Glomerular endothelial cell (primary cell): ENCODE results near the gene PSMA5. TPM values are rescaled to one million over a fixed set of nuclear protein-coding genes. Genes with fewer than 3 reads are reported as not detected.
"Not testable (repeated sequence)": the region's sequence is repeated elsewhere in the genome, so short reads cannot be mapped to it uniquely, and the experiment has no call there.

Source experiments
- DNase-seq: peaks from one replicate; pipeline ENCODE4 v3.0.0-alpha.2; 2011; ENCODE audit warnings: low read depth, low spot score; ENCODE audit errors: extremely low read depth
- total RNA-seq: library from RNA; depleted of rRNA; stranded (reverse); fragments of >200 nt; gene quantifications from 2 replicates; pipeline ENCODE4 v1.2.3, GENCODE V29; 2015

PSMA5 gene
- 58.8 TPM in 2 replicates for total RNA-seq

DNA sequence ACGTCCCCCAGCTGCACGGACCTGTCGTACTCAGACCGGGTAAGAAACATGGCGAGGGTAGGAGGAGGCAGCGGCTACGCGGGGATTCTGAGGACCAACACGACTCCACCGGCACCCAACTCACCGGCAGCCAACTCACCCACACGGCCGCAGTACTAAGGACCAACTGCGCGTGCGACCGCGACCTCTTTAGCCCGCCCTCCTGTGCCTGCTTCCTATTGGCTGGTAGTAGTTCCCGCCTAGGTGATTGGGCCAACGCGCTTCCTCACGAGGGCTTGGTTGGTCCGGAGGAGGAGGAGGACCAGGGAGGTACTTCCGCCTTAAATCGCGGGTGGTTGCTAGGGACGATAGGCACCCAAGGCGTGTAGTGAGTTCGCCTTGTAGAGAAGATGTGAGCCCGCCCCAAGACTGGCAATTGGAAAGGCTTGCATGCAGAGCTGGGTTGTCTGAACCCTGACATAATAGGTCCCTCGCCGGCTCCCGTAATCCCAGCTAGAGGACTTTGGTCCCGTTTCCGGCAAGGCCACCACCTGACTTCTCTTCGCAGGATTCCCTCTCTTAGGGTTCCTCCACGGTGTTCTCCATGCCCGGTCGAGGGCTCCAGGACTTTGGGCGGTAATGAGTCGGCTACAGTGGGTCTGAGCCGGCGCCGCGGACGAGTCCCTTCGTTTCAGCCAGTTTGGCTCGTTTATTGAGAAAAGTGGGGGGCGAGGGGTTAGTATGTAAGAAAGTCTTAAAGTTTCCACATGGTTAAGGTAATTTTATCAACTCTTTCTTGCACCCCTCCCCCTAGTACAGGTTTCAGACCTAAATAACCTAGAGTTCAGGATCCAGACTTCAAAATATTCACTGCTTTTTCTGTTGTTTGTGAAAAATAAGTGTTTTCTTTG, at the start of gene PSMA5:
Gene PSMA5 (minus strand): TSS at position 168 of the 890 bp plus-strand sequence. CDS start 118 bp downstream, at position 50.
- peak; percentile 92 for DNase-seq

DNA sequence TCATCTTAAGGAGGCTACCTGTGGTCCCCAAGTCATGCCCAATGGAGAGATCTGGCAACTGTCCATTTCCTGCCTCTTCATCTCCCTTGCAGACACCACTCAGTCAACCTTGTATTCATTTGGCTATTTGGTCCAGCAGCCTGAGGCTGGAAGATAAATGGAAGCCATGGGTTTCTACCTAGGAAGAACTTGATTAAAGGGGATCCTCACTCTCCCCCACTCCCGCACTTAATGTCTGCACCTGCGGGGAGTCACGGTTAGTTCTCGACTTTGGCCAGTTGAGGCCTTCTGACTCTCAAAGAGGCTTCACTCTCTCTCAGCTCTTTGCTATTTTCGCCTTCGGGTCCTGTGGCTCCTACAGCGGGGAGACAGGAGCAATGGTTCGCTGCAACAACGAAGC, 49.0 kb upstream of the PSMA5 start:
- DNase-seq, result no peak

DNA sequence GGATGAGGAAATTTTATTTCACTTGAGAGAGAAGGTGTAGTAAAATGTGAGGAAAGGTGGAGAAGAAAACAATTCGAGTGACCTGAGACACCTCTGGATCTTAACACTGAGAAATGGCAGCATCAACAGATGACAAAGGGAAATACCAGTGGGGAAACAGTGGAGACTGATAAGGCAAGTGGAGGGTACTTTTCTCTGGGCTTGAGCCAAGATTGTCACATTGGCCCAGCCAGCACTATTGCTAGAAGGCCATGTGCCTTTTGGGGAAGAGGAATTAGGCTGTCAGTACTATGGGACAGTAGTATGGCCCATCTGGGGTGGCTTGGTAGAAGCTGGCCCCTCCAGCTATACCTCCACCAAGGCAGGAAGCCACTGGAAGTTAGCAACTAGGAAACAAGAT, 48.4 kb upstream of the PSMA5 start:
- no peak for DNase-seq

DNA sequence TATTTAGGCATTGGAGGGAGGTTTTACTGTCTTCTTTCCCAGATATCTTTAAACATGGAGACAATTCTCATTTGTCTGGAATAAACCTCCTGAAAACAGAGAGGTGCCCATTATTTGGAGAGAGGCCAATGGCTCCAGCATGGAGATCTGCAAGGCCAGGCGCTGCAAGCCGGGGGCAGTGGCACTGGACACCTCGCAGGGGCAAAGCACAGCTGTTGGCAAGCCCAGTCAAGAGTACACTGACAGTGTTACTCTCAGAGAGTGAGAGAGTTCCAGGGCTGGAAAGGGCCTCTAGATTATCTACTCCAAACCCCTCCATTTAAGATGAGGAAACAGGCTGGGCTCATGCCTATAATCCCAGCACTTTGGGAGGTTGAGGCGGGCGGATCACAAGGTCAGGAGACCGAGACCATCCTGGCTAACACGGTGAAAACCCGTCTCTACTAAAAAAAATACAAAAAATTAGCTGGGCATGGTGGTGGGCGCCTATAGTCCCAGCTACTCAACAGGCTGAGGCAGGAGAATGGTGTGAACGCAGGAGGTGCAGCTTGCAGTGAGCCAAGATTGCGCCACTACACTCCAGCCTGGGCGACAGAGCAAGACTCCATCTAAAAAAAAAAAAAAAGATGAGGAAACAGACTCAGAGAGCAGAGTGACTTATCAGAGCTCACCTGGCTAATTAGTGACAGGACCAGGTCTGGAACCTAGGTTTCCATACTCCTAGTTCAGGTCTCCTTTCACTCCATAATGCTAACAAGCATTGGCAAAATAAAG, 47.2 kb upstream of the PSMA5 start:
- DNase-seq, result not testable (repeated sequence)

GRCh38 chr1:109472779-109473178, 46.5 kb upstream of the PSMA5 start:
- no peak for DNase-seq

- DNase-seq, result no peak
Measured at GRCh38 chr1:109470245-109470644, 44.0 kb upstream of the PSMA5 start.

DNA sequence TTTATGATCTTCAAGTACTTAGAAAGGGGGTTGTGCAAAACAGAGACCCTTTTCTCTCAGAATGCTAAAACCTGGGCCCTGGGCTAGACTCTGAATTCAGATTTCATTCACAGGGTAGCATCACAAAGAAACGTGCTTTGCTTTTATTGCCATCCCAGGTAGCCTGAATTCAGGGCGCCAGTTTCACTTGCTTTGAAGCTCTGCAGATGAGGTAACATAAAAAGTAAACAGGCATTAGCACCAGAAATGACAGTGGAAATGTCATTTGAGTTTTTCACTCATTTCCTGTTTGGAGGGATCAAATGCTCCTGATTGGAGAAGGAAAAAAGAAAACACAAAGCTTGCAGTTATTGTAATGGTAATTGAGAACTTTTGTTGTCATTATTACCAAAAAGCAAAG, 42.7 kb upstream of the PSMA5 start:
- DNase-seq, result no peak

DNA sequence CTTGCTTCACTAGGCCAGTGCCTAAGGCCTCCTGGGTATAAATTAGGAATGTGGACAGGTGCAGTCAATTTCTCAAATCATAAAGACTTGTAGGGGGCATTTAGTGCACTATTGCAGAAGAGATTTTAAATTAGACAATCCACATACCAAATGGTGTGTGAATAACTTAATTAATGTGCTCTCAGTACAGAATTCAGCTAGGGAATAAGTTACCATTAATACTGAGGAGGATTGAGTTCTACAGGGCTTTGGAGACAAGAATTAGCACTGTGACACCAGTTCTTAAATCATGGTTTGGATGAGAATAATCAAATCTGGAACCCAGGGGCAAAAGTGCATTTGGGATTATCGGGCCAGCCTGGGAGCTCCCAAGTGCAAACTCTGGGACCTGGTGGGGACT, 41.8 kb upstream of the PSMA5 start:
- no peak for DNase-seq

DNA sequence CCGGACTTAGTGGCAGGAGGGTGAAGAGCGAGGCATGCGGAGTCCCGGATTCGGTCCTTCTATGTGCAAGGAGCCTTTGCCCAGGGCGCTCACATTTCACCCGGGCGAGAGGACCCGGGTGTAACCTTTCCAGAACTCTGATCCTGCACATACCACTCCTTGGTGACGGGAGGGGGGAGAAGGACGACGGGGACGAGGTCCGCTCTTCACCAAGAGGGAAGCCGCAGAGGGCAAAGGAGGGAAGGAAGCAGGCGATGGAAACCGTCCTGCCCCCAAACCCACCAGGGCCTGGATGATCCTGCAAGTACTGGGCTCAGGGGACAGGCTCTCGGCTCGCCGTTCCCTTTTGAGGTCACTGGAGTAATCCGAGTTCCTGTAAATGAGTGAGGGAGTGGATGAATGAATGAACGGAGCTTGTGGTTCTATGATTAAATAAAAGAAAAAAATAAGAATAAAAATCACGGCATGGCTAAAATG, 41.1 kb upstream of the PSMA5 start:
- no peak for DNase-seq

DNA sequence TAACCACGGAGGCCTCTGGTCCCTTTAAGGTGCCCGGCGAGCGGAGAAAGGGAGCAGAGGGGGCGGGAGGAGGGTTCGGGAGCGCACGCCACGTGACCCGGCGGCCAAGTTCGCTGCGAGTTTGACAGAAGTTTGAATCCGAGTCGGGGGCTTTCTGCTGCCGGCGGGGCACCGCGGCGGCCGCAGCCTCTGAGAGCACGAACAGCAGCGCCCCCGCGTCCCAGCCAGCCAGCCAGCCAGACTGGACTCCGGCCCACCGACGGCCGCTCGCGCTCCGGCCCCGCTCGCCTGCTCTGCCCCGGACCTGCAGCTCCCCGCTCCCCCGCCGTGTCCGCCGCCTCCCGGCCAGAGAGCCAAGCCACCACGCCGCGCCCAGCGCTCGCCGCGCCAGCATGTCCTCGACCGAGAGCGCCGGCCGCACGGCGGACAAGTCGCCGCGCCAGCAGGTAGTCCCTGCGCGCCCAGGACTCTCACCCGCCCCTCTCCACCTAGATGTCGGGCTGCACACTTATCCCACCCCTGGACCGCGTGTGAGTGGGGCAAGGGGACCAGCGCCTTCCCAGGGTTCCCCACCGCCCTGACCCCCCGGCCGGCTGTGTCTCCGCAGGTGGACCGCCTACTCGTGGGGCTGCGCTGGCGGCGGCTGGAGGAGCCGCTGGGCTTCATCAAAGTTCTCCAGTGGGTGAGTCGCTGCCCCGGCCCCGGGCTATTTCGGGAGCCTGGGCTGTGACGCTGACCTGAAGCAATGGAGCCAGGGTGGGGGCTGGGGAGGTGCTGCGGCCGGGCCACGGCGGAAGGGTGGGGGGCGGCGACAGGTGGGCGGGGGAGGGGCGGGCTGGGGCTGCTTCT, 40.4 kb upstream of the PSMA5 start, which contains the start of gene SYPL2:
Gene SYPL2 (plus strand): TSS at position 95 of the 849 bp plus-strand sequence. CDS start 298 bp downstream, at position 393.
- no peak for DNase-seq

DNA sequence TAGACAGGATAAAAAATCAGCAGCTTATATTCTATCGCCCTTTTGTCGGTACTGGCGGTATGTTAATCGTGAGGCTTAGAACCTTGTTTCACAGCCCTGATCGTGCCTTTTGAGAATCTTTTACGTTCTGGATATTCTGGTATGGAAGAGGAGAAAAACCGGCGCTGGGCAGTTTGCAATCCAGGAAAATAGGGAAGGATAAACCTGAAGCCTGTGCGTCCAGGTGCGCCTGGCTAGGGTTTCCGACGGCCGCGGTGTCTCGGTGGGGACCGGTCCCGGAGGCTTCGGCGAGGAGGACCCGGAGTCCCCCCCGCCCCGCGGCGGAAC, 39.8 kb upstream of the PSMA5 start:
- no peak for DNase-seq

DNA sequence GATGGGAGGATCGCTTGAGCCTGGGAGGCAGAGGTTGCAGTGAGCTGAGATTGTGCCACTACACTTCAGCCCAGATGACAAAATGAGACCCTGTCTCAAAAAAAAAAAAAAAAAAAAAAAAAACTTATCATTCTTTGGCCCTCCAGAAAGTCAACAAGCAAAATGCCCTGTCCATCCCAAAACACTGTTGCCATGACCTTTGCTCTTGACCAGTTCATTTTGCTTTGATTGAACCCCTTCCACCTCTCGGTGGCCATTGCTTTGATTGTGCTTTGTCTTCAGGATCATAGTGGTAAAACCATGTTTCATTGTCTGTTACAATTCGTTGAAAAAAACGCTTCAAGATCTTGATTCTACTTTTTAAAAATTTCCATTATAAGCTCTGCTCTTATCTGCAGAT, 31.6 kb upstream of the PSMA5 start:
- DNase-seq, result no peak

DNA sequence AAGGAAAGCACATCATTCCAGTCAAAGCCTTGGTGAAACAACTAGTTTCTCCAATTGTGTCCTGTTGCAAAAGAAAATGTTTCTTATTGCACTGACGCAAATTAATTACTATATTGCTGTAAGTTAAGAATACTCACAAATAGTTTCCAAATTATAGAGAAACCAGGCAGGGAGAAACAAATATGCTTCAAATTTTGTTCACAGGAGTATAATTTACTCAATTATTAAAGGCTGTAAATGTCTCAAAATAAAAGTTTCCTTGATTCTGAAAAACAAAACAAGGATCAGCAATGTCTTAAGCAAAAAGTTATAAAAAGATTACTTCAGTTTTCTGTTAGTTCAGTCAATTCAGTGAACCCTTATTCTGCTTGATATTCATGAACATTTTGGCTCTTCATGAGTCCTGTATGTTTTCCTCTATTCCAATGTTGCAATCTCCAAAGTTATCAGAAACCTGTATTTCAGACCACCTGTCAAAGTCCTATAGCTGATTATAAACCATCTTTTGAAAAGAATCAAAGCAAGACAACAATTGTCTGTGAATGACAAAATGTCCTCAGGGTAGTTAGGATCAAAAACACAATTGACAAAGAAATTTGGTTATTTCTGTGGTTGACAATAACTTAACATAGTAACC, 28.4 kb upstream of the PSMA5 start:
- no peak for DNase-seq

GRCh38 chr1:109447524-109447923, 21.3 kb upstream of the PSMA5 start:
- DNase-seq, result no peak

DNA sequence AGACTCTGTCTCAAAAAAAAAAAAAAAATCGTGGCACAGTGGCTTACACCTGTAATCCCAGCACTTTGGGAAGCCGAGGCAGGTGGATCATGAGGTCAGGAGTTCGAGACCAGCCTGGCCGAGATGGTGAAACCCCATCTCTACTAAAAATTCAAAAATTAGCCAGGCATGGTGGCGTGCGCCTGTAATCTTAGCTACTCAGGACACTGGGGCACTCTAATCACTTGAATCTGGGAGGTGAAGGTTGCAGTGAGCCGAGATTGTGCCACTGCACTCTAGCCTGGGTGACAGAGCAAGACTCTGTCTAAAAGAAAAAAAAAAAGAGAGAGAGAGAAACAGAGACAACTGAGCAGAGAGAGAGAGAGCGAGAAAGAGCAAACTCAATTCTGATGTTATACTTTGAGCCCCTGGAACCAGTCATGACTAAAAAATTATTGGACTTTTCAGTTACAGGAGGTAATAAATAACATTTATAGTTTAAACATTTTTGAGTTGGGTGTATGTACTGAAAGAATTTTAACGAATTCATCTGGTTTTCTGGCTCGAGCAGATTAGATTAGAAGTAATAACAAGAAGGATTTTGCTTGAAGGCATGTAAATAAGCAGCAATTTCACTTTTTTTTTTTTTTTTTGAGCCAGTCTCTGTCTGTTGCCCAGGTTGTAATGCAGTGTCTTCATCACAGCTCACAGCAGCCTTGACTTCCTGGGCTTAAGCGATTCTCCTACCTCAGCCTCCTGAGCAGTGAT, 19.9 kb upstream of the PSMA5 start:
- DNase-seq, result not testable (repeated sequence)

DNA sequence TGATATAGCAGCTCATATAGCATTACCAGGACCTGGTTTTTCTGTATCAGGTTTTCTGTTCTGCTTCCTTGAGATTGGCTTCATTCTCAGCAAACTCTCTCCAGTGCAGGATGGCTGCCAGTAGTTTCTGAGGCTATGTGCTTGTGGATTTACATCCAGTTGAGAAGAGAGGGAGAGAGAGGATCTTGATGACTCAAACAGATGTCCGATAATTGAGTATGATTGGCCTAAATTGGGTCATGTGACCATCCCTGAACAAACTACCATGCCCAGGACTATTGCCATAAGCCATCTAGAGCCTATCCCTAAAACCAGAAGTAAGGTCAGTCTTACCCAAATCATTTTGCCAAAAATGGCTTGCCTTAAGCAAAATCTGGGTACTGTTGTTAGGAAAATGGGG, 18.1 kb upstream of the PSMA5 start:
- DNase-seq, result no peak

DNA sequence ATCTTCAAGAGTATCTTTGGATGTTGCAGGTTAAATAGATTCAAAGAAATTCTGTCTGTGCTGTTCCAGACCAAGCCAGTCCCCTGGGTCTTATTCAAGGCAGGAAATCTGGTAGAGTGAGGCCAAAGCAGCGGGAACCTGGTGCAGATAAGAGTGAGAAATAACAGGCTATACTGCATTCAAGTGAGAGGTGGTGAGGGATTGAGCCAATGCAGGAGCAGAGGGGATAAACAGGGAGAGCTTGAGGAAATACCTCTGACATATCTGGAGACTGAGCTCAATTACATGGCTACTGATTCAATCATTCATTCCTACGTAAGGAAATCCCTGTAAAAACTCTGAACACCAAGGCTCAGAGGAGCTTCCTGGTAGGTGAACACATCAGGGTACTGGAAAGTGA, 17.2 kb upstream of the PSMA5 start:
- DNase-seq, result no peak

DNA sequence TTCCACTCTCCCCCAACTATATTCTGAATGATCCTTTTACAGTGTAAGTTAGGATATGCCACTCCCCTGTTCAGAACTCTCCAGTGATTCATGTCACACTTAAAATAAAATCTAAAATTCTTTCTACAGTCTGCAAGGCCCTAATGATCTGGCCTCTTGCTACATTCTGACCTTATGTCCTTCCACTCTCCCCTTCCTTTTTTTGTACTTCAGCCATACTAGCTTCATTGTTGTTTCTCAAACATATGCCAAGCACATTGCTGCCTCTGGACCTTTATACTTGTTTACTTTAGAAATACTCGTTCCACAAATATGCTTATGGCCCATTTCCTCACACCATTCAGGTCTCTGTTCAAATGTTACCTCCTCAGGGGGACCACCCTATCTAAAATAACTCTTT, 14.8 kb upstream of the PSMA5 start:
- no peak for DNase-seq

GRCh38 chr1:109438798-109439297, 12.6 kb upstream of the PSMA5 start:
- no peak for DNase-seq

DNA sequence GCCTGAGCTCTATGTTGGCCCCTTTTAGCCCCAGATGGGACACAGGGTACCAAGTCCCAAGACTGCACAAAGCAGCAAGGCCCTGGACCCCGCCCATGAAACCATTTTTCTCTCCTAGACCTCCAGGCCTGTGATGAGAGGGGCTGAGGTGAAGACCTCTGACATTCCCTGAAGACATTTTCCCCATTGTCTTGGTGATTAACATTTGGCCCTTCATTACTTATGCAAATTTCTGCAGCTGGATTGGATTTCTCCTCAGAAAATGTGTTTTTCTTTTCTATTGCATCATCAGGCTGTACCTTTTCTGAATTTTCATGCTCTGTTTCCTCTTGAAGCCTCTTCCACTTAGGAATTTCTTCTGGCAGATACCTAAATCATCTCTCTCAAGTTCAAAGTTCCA, 8.2 kb upstream of the PSMA5 start:
- DNase-seq, result no peak
